GM19438 (cell line): Measurements from ENCODE around the gene QRICH1.

Experiments
- ATAC-seq: cut with Tn5 transposase; IDR thresholded peaks from one replicate; pipeline ENCODE4 v1.9.1; 2021; ENCODE audit warnings: low read depth; ENCODE audit not compliant: unreplicated experiment

QRICH1 gene, protein sequence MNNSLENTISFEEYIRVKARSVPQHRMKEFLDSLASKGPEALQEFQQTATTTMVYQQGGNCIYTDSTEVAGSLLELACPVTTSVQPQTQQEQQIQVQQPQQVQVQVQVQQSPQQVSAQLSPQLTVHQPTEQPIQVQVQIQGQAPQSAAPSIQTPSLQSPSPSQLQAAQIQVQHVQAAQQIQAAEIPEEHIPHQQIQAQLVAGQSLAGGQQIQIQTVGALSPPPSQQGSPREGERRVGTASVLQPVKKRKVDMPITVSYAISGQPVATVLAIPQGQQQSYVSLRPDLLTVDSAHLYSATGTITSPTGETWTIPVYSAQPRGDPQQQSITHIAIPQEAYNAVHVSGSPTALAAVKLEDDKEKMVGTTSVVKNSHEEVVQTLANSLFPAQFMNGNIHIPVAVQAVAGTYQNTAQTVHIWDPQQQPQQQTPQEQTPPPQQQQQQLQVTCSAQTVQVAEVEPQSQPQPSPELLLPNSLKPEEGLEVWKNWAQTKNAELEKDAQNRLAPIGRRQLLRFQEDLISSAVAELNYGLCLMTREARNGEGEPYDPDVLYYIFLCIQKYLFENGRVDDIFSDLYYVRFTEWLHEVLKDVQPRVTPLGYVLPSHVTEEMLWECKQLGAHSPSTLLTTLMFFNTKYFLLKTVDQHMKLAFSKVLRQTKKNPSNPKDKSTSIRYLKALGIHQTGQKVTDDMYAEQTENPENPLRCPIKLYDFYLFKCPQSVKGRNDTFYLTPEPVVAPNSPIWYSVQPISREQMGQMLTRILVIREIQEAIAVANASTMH

DNA sequence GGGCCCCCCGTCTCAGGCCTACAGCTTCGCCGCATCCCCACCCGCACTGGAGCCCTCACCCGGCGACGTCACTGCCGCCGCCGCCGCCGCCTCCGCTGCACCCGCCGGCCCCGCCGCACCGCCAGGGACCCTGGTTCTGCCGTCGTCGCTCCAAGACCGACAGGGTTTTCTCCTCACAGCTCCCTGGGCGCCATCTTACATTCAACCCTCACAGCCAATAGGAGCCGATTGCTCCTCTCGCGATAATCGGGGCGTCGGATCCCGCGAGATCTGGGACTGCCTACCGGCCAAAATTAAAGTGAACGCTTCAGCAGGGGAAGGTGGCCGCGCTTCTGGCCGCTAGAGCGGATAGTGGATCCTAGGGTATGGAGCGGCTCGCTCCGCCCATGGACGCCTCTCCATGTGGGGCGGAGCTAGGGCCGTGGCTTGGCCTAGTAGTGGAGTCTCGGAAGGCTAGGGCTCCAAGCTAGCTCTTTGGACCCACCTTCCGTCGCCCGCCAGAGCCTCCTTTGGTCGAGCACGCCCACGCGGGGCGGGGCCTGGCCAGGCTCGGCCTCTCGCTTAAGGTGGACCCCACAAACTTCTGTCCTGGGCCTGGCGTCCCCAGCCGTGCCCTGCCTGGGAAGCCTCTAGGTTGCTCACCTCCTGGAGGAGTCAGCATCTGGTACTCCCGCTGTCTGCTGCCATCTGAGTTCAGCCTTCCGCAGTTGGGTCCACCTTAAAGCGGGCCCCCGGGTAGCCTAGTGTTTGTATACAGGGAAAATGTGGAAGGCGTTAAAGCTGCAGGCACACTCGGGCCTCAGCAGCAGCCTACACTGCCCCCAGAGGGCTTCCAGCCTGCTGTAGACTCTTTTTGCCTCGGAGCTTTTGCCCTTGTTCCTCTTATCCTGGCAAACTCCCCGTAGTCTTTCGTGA lies at the start of gene QRICH1:
Gene QRICH1 (minus strand): TSS at position 219 of the 915 bp plus-strand sequence. CDS start 17,054 bp downstream, outside the sequence.
- peak; percentile 76 for ATAC-seq

DNA sequence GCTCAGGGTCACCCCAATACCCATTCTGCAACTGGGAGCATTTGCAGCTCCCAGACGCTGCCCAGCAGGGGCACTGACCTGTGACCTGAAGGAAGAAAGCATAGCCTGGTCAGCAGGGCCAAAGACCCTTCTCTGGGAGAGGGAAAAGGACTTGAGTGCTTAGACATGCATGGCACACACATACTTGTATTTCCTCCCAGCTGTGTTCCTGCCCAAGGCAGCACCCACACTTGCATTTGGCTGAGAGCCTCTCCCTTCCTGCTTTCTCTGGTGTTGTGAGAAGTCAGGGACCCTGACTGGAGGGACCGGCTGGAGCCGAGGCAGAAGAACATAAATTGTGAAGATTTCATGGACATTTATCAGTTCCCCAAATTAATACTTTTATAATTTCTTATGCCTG lies 46.2 kb upstream of the QRICH1 start:
- no peak for ATAC-seq

DNA sequence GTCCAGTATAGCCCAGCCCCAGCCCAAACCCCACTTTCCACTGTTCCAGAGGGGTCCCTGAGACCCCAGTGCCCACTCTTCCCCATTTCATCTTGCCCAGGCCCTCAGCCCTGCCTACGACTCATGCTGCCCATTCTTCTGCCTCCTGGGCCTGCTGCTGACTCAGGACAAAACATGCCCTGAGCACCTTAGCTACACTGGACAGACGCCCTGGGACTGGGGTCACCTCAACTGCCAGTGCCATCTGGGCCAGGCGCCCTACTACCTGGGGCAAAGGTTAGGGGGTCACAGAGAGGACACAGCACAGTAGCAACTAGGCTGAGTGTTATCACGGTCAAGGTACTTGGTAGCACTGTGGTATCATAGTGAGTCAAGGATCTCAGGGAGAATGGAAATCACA lies 41.6 kb upstream of the QRICH1 start:
- no peak for ATAC-seq

DNA sequence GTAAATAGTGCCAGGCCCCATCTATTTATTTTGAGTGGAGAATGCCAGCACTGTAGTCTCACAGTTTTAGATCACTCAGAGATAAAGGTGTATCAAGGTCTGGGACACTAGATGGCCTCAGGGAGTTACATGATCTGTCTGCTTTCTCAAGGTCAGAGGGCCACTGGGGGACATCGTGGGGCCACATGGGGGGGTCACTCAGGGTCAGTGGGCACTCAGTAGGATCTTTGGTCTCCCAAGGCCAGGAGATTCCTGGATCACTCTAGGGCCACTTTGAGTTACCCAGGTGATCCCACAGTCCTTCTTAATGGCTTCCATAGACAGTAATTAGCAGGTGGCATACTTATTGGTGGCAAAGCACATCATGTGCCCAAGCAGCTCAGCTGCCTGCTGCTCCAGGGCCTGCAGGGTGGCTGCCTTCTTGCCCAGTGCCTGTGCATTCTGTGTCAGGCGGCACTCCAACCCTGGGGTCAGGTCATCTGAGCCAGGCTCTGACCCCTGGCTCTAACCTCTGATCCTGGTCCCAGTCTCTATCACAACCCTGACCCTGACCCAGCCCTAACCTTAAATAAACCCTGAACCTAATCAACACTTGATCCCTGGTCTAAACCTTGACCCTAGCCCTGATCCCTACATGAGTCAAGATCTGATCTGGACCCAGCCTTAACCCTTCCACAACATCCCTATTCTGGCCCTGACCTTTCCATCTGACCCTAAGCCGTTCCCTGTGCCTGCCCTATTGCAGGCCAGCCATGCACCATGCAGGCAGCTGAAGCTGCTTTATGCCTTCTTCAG lies 40.8 kb upstream of the QRICH1 start:
- ATAC-seq: no peak

DNA sequence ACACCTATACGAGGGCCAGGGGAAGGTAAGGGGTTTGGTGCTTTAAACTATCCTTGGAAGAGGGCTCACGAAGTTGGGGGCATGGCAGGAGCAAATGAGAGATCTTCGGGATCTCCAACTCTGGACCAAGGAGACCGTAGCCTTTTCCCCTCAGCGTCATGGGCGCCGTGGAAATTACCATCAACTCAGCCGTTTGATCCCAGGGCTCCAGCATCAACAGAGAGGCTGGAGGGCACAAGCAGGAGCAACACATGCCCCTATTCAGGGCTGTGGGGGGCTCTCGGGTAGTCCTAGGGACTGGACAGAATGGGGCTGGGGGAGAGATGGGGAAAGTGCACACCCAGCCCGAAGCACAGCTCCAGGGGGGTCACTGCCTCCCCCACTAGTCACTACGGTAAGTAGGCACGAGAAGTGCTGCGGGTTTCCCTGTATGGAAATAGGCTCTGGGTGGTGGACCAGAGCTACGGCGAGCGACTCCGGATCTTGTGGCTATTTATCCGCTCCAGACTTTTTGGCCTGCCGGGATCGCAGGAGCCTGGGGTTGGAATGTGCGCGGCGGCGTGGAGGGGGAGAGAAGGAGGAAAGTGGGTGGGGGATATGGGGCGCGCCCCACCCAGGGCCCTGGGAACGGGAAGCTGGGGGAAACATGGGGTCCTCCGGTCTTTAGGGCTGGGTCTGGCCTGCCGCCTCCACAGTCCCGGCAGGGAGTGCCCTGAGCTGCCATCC lies 39.5 kb upstream of the QRICH1 start:
- no peak for ATAC-seq

DNA sequence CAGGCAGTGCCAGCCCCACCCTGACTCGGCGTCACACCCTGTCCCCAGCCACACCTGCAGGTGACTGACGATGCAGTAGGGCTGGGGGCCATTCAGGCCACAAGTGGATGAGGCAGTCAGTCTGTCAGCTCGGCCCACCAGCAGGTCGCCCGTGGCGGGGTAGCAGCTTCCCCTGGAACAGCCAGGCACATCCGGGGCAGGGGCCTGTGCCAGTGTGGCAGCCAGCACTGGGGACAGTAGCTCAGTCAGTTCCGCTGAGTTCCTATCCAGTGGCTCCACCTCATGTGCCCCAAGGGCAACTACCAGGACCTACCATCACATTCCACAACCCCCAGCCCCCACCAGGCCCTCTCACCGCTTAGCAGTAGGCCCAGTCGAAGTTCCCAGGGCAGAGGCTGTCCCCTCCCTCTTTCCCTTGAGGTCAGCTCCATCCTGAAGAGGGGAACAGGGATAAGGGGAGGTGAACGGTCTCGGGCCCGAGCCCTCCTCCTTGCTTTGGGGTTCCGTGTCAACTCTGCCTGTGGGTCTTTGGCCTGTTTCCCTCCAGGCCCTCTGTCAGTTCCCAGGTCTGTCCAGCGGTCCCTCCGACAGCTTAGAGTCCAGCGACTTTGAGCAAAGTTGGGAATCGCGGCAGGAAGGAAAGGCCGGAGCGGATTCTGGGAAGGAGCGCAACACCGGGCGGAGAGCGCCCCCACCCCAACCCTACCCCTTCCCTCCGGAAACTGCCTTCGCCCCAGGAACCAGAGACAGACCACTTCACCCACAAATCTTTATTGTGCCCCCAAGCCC lies 38.8 kb upstream of the QRICH1 start, which contains the start of gene LAMB2:
Gene LAMB2 (minus strand): TSS at position 614 of the 789 bp plus-strand sequence. CDS start 183 bp downstream, at position 431.
- no peak for ATAC-seq

DNA sequence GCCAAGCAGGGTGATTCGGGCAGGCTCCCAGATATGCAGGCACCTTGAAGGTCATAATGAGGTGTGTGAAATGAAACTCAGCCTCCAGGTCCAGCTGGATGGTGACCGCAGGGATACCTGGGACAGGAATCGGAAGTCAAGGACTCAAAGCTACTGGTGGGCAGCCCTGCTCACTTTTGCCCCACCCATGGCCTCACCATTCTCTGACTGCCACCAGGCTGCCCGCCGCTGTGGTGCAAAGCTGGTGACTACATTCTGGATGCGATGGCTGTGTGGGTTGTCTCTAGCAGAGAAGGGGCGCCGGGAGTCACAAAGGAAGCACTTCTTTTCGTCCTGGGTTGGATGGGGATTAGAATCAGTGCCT lies 38.2 kb upstream of the QRICH1 start:
- ATAC-seq: no peak

DNA sequence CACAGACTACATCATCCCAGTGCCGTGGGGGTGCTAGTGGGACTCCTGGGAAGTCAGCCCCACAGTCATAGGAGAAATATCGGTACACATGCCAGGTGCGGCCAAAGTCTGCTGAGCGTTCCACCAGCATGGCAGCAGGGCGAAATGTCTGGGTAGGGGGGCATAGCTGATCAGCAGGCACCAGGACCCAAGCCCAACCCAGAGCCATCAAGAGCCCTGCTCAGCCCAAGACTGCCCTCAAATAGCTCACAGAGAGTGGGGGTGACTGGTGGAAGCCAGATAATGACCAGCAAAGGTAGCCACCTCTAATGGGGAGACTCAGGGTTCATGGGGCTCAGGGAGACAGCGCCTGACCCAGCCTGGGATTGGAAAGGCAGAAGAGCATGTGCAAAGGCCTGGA lies 37.7 kb upstream of the QRICH1 start:
- no peak for ATAC-seq

DNA sequence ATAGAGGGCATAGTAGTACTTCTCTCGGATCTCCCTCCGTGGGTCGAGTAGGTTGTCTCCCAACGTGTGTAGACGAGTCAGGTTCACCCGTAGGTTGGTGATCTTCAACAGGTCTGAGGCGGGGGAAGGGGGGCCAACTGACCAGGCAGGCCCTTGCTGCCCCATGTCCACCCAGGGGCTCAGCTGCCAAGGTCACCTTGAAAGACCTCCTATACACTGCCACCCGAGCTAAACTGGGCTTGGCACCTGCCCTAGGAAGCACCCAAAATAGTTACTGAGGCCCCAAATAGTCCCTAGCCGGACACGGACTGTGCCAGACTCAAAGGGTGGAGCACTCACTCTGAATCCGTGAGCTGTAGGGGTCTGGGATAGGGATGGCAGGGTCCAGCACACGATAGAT lies 37.2 kb upstream of the QRICH1 start:
- no peak for ATAC-seq

DNA sequence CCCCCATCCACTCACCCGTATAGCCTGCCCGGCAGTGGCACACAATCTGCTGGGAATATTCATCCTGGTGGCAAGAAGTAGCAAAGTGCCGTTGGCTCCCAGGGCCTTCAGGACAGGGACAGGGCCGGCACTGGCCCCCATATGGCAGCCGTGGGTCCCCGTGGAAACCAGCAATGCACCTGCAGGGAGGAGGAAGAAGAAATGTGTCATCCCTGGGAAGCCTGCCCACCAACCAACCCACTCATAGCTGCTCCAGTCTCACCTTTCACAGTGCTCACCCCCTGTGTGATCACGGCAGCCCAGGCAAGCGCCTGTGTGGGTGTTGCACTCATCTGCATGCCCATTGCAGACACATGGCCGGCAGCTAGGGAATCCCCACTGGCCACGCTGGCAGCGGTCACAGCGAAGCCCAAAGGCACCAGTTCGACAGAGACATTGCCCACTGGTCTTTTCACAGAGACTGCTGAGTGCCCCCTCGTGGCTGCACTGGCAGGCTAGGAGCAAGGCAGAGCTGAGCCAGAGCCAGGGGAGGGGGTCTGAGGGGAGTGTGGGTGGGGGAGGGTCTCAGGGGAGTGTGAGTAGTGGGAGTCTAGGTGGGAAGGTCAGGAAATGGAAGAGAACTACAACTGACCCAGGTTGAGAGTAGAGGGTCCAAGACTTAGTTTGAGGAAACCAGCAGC lies 31.3 kb upstream of the QRICH1 start:
- no peak for ATAC-seq

DNA sequence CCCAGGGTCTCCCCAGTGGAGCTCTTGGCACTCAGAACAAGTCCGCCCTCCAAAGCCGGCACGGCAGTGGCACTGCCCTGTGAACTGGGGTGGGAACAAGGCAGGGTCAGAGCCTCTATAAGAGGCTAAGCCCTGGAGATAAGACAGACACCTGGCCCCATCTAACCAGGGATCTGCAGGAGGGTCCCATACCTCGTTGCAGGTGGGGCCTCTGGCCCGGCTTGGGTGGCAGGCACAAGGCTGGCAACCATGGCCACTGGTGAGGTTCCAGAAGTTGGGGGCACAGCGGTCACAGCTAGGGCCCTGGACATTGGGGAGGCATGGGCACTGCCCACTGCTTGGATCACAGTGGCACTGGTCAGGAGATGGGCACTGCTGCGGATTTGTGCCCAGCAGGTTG lies 30.3 kb upstream of the QRICH1 start:
- ATAC-seq: no peak

DNA sequence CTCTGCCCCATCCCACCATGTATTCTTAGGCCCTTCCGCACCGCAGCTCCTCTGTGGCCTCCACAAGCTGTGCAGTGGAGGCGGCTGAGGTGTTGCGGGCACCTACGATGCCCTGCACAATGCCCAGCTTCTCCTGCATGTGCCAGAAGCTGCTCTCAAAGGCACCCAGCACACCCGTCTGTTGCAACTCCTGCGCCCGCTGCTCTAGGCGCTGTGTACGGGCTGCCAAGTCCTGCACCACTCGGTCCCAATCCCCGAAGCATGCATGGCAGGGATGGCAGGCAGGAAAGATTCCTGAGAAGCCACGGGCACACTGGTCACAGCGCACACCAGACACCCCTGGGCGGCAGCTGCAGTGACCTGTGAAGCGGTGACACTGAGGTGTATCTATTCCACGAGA lies 29.8 kb upstream of the QRICH1 start:
- no peak for ATAC-seq

DNA sequence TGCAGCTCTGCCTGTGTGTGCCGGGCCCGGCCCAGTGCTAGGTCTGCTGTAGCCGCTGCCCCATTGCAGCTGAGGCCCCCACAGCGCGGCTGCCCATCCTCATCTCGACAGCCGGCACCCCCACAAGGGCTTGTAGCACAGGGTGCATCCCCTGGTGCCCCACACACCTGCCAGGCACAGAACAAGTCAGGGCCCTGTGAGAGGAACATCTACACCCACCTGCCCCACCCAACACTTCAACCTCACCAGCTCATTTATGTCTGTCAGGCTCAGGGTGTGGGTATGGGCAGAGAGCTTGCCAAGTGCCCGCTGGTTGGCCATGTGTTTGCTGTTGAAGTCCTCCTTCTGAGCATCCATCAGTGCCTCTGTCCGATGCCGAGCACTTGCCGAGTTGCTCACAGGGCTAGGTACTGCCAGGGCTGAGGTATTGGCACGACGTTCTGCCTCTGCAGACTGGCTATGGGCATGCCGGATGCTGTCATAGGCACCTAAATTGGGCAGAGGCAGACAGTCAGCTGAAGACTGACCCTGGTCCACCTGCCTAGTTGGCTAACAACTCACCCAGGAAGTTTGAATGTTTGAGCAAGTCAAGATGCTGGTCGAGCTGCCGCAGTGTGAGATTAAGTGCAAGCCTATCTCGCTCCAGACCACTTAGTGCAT lies 29.1 kb upstream of the QRICH1 start:
- no peak for ATAC-seq

DNA sequence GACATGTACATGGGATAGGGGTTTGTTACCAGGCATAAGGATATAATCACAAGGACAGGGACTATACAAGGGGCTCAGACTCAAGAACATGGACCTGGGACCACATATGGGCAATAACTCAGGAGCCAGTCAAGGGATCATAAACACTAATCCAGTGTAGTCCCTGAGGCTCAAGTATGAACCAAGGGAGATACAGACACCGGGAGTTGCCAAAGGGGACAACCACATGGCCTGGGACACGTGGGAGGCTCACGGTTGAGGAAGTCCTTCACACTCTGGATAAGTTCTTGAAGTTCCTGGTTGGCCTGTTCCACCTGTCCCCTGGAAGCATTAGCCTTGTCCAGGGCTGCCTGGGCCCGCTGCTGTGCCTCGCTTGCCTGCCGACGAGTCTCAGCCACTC lies 28.6 kb upstream of the QRICH1 start:
- ATAC-seq: no peak

DNA sequence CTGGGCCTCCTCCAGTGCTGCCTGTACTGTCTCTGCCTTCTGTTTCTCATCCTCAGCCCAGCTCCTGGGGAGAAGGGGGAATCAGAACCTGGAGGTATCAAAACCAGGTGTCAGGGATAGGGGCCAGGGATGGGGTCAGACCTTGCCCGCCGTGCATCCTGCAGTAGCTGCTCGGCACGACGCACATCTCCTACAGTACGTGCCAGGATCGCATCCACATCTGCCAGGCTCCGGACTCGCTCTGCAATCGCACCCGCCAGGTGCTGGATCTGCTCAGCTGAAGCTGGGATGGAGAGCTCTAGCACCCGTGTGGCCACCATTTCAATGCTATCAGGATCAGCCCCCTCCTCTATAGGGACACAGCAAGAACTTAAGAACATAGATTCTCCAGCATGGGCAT lies 28.2 kb upstream of the QRICH1 start:
- no peak for ATAC-seq

DNA sequence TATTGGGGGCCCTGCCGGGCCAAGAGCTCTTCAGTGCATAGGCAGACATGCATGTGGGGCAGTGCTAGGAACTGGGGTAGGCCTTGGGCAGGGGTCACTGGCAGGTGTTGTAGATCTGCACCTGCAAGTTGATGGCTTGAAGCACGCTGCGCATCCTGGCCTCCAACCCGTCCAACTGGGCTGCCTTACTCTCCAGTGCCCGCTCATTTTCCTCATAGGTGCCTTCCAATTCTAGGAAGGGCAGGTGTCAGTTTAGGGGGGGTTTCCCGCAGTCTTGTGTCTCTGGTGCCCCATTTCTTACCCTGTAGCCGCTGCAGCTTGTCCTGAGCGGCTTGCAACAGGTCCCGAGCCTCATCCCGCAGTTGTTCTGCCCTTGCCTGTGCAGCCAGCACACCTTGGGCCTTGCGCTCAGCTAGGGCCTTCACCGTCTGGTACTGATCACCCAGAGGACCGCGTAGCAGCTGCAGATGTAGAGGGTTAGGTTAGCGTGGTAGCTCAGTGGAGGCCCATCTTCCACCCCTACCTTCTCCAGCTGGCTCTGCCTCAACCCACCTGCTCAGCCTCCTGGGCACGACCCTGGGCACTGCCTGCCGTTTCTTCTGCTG lies 27.4 kb upstream of the QRICH1 start:
- ATAC-seq: no peak
